ENCODE measurements around the gene PROZ.
A peak's percentile ranks its signal among the peaks of the same experiment; 100 is the strongest.

PROZ gene

DNA sequence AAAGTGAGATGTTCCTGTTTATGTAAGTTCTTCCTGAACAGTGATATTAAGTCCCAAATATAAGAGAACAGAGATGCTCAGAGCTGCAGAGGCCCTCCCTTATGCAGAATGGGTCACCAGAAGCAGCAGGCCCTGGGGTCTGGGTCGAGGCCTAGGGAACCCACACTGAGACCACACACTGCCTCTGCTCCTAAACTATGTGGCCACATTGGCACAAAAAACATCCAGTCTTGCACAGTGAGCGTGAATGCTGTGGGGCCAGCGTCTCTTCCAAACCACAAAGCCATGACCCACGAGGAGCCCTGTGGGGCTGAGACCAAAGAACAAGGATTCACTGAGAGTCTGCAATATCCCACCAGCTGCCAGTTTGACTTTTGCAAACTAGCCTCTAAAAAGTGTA is 23.6 kb downstream of the PROZ start:
- DNase-seq = no peak

GRCh38 chr13:113183450-113184129 is 25.1 kb downstream of the PROZ start:
- DNase-seq = no peak

- no peak for DNase-seq
These were observed 26.4 kb downstream of the PROZ start for GRCh38 chr13:113184568-113185440.

DNA sequence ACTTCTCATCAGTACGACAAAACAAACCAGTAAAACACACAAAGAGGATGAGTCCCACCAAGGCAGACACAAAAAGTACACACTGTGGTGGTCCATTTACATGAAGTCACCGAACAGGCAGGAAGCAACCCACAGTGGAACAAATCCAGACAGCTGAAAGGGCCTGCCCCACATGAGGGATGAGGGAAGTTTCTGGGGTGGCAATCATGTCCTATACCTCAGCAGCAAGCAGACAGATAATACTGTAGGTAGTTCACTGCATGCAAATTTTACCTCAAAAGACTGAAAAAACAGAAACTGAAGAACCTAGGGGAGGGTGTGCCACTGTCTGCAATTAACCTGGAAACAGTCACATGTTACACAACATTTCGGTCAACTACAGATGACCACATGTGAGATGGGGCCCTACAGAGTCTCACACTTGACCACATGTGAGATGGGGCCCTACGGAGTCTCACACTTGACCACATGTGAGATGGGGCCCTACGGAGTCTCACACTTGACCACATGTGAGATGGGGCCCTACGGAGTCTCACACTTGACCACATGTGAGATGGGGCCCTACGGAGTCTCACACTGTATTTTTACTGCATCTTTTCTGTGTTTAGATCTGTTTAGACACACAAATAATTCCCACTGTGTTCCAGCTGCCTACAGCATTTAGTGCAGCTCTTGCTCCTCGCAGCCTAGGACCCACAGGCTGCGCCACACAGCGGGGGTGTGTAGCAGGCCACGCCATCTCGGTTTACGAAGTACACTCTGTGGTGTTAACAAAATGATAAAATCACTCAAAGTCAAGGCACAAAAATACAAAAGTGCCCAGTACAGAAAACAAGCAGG is 27.8 kb downstream of the PROZ start:
- no peak for DNase-seq

GRCh38 chr13:113187263-113187669 is 28.8 kb downstream of the PROZ start:
- no peak for DNase-seq

DNA sequence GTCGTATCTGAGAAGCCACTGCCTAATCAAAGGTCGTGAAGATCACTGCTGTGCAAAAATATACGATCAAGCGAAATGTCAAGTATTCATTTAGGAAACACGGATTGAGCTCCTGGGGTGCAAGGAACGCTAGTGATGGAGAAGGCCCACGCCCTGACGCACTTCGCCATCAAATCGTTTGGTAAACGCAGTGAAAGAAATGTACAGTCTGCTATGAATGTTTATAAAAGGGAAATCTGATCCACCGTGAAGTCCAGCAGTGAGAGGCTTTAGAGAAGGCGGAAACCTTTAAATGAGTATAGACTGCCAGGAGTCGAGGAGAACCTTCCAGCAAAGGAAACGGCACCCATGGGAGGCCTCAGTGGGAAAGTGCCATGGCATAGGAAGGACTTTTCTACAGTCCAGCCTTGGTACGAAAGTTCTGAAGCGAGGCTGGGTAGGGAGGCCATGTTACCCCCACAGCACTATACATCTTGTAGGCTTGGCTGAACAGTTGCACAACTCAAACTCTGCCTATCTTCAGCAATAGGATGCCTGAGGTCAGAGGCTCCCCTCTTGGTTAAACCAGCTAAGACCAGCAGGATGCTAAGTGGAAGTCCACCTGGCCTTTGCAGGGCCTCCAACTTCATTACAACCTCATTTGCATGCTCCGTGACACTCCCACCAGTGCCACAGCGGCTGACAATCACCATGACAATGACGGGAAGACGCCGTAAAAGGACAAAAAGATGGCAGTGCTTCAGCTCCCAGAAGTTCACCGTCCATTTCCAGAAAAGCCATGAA is 29.6 kb downstream of the PROZ start:
- DNase-seq = no peak

- DNase-seq = no peak
These were observed 31.7 kb downstream of the PROZ start for GRCh38 chr13:113190181-113190580.

GRCh38 chr13:113192279-113192678 is 33.8 kb downstream of the PROZ start:
- DNase-seq = no peak

GRCh38 chr13:113192902-113193301 is 34.5 kb downstream of the PROZ start:
- DNase-seq = no peak

- no peak for DNase-seq
These were observed 36.9 kb downstream of the PROZ start for GRCh38 chr13:113195360-113195759.

DNA sequence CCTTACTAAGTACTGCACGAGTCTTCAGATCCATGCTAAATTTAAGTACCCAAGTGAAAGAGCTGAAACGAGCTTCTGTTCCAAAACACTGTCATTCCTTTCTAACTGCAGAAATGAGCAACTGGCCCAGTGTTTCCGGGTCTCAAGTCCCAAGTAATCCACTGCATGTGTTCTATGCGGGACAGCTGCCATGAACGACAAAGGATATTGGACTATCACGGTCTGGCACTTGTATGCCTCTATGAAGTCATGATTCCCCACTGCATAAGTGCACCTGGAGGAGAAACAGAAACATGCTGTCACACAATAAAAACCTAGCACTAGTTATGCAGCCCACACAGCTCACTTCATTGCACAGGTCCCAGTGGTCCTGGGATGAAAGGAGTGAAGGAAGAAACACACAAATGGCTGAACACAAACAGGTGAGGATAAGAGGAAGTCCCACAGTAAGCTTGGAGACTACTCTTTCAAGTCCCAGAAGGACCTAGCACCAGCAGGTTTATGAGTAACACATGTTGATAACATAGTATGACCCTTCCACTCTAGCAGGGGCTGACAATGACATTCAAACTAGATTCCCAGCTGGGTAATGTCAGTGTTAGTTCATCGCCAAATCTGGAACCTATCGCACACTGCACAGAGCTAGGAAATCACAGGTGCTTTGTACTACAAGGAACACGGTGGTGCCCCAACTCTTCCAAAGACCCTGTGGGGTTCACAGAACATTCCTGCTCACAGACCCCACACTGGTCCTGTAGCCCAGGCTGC is 38.7 kb downstream of the PROZ start:
- no peak for DNase-seq

GRCh38 chr13:113201815-113202214 is 43.4 kb downstream of the PROZ start:
- DNase-seq = no peak

GRCh38 chr13:113202912-113203311 is 44.5 kb downstream of the PROZ start:
- no peak for DNase-seq

GRCh38 chr13:113203507-113204377 is 45.3 kb downstream of the PROZ start:
- DNase-seq = no peak

GRCh38 chr13:113204378-113204734 is 45.9 kb downstream of the PROZ start:
- no peak for DNase-seq

DNA sequence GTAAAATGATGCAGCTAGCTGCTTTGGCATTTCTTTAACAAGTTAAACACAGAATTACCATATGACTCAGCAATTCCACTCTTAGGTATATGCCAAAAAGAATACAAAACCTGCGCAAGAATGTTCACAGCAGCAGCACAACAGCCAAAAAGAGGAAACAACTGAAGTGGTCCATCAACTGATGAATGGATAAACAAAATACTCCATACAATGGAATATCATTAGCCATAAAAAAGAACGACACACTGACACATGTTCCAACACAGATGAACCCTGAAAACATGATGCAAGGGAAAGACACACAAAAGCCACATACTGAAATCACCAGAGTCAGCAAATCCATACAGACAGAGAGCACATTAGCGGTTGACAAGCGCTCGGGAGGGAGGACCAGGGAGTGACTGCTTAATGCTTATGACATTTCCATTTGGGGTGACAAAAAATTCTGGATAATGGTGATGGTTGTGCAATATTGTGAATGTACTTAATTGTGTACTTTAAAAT is 47.0 kb downstream of the PROZ start:
- DNase-seq = no peak

- no peak for DNase-seq
These were observed 49.0 kb downstream of the PROZ start for GRCh38 chr13:113207460-113207859.

GRCh38 chr13:113207890-113208420 is 49.5 kb downstream of the PROZ start:
- peak; percentile 22 for DNase-seq

DNA sequence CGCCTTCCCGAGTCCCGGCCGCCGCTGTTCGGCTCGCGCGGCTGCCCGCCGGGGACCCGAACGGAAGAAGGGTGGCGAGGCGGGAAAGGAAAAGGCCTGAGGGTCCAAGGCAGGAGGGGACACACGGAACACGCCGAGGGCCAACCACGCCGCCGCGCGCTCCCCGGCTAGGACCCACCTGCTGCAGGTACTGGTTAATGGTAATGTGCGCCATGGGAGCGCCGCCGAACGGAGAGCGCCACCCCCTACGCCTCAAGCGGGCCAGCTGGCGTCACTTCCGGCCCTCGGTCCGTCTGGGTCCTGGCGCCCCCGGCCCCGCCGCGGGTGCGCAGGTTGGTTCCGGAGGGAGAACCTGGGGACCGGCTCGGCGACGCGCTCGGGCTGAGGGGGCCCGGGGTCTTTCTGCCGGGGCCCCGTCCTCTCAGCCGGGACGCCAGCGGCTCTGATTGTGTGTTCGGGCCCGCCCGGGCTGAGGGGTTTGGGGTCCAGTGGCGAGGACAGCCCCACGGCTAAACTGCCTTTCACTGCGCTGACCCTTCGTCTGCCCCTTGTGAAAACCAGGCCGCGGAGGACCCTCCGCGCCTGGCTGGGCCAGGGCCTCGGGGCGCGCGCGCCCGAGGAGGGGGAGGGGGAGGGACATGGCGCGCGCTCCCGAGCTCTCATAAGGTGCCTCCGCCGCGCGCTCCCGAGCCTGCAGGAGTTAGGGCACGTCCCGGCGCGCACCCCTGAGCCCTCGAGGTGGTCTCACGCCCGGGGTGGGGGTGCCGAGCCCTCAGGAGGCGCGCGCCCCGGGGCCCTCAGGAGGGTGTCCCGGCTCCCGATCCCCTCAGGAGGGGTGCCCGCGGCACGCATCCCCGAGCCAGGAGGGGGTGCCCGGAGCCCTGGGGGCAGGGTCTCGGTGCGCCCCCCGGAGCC is 50.2 kb downstream of the PROZ start, which contains the start of gene PCID2:
TSS of gene PCID2 (minus strand) at position 249 of the 915 bp plus-strand sequence. CDS start at position 214, 35 bp downstream.
- peak; percentile 59 for DNase-seq

Measured in NCI-H2107 (cell line).